ENCODE results near the gene ITIH3.

ITIH3 gene

GRCh38 chr3:52793702-52794611 lies 639 bp upstream of the ITIH3 start:
- DNase-seq, result no peak

DNA sequence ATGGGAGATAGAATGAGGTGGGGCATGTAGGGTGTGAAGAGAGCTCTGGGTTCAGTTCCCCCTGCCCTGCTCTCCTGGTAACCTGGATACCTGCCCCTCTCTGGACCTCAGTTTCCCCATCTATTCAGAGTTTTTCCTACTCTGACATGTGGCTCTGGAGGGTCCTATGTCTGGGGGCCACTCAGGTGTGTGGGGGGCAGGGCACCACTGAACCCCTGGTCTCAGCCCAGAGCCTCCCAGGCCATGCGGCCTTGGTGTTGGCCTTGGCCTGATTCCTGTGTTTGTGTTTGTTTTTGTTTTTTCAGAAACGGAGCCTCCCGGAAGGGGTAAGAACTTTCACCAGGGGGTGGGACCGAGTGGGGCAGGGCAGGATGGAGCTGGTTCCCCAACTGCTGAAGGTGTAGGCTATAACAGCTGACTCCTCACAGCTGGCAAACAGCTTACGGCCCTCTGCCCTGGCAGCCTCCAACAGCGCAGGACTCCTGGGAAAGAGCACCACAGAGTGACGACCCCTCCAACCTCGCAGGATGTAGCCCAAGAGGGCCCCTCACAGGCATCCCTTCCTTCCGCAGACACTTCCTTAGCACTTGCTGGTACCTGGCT lies 803 bp downstream of the ITIH3 start:
- DNase-seq, result no peak

- no peak for DNase-seq
Observed at GRCh38 chr3:52796411-52796810, 1.8 kb downstream of the ITIH3 start.

DNA sequence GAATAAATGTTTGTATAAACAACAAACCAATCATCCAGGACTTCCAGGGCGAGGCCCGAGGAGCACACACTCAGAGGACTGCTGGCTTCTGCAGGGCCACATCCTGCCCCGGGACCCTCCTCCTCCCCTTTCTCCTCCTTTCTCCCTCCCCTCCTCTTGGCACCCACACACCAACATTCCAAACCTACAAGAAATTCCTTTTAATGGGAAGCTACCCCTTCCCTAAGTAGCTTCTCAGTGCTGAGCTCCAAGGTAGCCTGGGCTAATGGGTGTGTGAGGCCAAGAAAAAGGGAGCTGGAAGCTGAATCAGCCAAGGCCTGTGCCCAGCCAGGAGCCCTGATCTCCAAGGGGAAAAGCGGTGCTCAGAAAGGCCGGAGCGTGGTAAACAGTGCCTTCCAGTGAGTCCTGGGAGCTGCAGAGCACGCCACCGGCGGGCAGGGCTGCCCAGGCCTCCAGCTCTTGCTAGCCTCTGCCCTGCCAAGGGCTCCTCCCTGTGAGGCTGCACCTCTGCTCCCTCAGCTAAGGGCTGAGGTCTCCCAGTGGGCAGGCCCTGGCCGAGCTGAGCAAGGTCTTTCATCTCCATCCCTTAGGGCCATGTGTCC lies 3.9 kb downstream of the ITIH3 start:
- DNase-seq, result no peak

DNA sequence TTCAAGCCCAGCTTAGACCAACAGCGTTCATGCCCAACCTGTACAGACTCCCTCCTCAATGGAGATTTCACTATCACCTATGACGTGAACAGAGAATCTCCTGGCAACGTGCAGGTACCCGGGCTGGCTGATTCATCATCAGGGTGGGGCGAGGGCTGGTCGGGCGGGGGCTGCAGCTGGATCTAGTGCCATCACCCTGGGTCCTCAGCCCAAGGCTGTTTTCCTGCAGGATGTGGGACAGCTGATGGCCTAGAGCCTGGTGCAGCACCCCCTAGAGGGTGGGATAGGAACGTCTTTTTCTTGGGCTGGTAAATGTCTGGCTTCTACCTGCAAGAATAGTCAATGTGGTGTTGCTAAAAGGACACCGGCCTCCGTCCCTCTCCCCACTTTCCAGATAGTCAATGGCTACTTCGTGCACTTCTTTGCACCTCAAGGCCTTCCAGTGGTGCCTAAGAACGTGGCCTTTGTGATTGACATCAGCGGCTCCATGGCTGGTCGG lies 4.4 kb downstream of the ITIH3 start:
- no peak for DNase-seq

DNA sequence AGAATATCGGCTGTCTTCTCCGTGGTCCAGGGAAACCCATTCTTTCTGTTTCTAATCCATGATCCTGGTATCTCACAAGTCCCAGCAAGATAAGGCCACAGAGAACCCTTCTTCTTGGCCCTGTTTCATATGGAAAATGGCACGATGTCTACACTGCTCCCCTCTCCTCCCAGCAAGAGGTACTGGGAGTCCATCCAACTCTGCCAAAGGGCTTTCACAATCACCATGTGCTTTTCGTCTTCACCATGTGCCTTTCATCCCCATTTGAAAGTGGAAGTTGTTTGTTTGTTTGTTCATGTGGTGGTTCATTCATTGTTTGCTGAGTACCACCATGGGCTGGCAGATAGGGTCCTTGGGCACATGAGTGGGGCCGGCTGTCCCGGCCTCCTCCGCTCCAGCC lies 5.5 kb downstream of the ITIH3 start:
- DNase-seq, result no peak

DNA sequence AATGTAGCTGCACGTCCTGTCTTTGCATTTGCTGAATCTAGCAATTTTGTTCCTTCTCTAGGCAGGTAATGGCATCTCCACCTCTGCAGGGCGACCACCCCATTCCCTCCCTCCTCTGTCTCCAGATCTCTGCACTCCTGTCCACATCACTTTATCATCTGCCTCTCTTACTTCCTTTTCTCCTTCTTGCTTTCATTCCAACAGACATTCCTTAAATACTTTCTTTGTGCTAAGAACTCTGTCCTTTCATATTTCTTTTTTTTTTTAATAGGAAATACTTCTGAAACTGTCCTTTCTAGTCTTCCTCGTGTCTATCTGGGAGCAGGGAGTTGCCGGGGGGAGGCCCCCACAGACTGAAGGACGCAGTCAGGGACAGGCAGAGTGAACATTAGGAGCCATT lies 7.2 kb downstream of the ITIH3 start:
- no peak for DNase-seq

GRCh38 chr3:52805270-52806039 lies 10.9 kb downstream of the ITIH3 start:
- no peak for DNase-seq

GRCh38 chr3:52809149-52809548 lies 14.6 kb downstream of the ITIH3 start:
- DNase-seq, result no peak

DNA sequence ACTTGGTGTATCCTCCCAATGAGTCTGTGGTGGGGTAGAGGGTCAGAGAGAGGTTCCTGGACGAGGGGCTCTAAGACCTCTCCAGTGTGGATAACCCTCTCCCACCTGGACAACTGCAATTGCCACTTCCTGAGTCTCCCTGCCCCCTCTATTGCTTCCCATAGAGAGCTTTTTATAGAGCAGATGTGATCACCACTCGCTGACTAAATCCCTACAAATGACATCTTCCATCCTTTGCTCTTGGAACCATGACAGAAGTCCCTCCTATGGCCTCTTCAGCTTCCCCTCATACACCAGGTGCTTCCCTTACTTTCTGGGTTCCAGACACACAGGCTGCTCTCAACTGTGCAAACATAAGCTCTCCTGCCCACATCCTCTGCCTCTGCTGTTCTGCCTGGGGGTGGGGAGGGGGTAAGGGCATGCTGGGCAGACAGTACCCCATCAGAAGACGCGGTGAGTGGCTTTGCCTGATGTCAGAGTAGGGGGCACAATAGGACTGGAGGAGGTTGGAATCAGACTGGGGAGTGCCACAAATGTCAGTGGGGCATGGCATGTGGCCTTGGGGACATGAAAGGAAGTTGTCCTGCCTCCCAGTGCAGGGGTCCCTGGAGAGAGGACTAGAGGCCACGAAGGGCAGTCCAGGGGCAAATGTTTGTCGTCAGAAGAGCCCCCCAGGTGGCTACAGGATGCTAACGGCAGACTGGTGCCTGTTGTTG lies 15.2 kb downstream of the ITIH3 start:
- DNase-seq, result no peak

DNA sequence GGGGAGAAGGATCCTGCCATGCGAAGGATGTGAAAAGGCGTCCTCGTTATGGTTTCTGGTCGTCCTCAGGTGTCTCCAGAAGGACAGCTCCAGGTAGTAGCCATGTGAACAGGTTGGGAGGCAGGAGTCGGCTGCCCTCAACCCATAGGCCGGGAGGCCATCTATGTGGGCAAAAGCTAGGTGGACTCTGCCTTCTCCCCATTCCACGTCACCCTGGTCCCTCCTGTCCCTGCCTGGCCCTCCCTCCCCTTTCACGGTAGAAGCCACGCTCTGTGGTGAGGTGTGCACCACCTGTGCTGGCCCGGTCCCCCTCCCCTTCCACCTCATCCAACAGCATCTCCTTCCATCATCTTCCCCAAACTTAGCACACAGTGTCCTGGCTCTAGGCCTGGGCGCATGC lies 16.3 kb downstream of the ITIH3 start:
- no peak for DNase-seq

GRCh38 chr3:52811452-52812011 lies 16.9 kb downstream of the ITIH3 start:
- DNase-seq, result no peak

DNA sequence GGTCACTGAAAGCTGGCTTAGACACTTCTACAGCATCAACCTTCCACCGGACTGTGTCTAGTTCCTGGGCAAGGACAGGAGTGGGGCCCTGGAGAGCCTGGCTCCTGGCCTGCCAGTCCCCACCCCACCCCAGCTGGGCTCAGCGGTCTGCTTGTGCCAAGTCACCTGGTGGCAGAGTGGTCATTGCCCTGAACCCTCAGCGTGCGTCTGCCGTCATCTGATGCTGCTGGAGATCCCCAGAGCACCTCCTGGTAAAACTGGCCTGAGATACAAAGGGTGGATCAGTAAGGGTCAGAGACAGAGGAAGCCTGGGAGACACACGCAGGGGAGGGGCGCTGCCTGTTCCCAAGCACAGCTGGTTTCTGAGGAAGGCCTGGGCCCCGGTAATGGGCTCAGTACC lies 19.2 kb downstream of the ITIH3 start:
- no peak for DNase-seq

GRCh38 chr3:52816199-52816598 lies 21.6 kb downstream of the ITIH3 start:
- DNase-seq, result no peak

DNA sequence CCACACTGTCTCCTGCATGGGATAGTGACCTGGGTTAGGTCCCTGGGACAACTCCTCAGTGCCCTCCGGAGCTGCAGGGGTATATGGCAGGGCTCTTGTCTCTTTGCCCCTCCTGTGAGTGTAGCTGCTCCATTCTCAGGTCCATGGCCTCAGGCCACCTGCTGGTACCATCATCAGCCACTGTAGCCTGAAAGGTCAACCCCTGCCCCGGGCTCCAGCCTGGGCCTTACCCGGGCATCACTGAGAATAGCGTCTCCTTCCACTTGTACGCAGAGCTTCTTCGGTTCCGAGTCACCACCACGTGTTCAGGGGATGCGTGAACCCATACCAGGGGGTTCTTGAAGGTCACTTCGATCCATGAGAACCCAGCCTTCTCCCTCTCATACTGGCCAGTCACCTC lies 22.1 kb downstream of the ITIH3 start:
- no peak for DNase-seq

- no peak for DNase-seq
Observed at GRCh38 chr3:52817221-52817620, 22.6 kb downstream of the ITIH3 start.

GRCh38 chr3:52817860-52818259 lies 23.3 kb downstream of the ITIH3 start:
- no peak for DNase-seq

GRCh38 chr3:52819936-52820335 lies 25.3 kb downstream of the ITIH3 start:
- no peak for DNase-seq

DNA sequence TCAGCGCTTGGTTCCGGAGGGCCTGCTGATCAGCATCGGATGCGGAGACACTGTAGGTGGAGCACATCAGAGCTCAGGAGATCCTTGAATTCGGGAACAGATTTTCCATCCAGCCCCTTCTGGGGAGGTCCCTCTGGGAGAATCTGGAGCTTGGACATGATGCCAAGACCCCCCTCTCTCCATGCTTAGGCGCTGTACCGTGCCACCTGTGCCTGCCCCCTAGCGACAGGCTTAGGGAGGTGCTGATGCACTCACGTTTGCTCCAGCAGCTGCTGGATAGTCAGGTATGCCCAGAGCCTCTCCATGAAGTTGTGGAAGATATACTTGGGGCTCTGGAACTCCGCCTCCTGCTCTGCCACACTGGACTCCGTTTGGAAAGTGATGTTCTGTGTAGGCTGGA lies 26.1 kb downstream of the ITIH3 start:
- DNase-seq, result no peak

DNA sequence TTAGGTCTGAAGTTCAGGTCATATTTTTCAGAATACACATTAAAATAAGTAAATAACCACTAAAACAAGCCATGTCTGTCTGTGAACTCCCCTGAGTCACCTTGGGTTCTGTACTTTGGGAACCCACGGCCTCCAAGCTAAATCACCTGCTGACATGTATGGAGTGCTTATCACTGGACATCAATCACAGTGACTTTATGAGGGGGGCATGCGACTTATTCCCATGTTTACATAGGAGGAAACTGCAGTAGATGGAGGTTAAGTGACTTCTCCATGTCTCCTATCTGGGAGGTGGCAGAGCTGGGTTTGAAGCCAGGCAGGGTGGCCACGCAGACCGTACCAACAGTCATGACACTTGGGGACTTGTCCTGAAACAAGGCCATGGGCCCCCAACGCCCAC lies 27.8 kb downstream of the ITIH3 start:
- DNase-seq, result no peak

DNA sequence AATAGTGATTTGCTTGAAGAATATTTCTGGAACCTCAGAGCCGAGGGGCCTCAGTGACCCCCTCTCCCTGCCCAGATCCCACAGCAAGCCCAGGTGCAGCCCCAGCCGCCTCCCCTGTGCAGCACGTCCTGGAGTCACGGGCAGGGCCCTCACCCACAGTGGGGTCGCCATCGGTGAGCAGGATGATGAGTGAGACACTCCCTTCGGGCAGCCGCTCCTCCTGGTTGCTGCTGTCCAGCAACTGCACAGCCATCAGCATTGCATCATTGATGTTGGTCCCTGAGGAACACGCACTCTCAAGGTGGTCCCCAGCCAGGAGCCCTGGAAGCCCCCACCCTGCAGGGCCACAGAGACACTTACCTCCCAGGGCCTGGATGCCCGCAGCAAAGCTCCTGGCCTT lies 29.4 kb downstream of the ITIH3 start:
- DNase-seq, result no peak

DNA sequence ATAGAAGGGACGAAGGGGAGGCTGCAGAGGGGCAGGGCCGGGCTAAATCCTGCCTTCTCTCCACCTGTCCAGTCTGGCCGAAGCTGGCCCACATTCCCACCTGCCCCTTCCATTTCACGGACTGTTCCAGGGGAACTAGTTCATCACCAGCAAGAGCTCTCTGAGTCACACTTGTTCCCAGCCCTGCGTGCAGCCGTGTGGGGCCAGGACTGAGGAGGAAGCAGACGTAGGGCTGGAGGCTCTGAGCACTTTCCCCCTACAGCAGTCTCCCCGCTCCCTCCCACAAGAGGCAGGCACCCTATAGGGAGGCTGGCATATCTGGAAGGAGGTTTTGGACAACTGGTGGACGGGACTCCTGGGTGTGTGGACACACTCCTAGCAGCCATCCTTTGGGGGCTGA lies 32.8 kb downstream of the ITIH3 start:
- no peak for DNase-seq
